ENCODE measurements around the gene SLFN14.

DNA sequence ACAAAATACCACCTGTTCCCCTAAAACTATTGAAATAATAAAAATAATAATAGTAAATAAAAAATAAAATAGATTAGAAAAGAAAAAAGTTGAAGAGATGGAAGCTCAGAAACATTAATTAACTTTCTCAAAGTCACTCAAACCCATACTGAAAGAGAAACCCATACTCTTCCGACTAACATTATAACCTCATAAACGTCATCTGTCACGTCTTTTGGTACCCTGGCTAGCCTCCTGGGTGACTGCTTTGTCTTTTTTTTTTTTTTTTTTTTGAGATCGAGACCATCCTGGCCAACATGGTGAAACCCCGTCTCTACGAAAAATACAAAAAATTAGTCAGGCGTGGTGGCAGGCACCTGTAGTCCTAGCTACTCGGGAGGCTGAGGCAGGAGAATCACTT, 30.8 kb downstream of the SLFN14 start:
- TF ChIP-seq EZH2 (IDR thresholded peaks at IDR 0.05; ENCODE audit: low read length, unreplicated experiment) (no peak), CTCF (conservative IDR thresholded peaks at IDR 0.05; ENCODE audit: low read depth, low read length) (no peak), EZH2phosphoT487 (IDR thresholded peaks at IDR 0.05; ENCODE audit: borderline replicate concordance, low read length) (no peak)

All from PC-3 (cell line).